Thoracic aorta (tissue), 2 donors: ENCODE data around the gene DNAJC17. TPM values are rescaled to one million over a fixed set of nuclear protein-coding genes. Genes with fewer than 3 reads are reported as not detected.

Source experiments
- ATAC-seq: fragments of 150-250 bp; one replicate; pipeline ENCODE4 v1.8.0; 2017; ENCODE audit warnings: low read depth; ENCODE audit not compliant: insufficient number of reproducible peaks, low FRiP score
- DNase-seq: peaks from one replicate; pipeline ENCODE4 v3.0.0-alpha.2; 2020; ENCODE audit warnings: low spot score
- H3K27ac ChIP-seq, 2 donors: fragments of 200-600 bp; sonication (generic); 1 replicate in 1 of 2; 2 replicates in 1 of 2; pipeline ENCODE4 v1.5.1; 2016; ENCODE audit warnings: mild to moderate bottlenecking in 2 of 2, moderate library complexity in 2 of 2
- H3K27me3 ChIP-seq: fragments of 200-600 bp; sonication (generic); replicated peaks from 2 replicates; pipeline ENCODE4 v1.6.0; 2016; ENCODE audit warnings: mild to moderate bottlenecking; ENCODE audit not compliant: insufficient read depth
- H3K36me3 ChIP-seq: fragments of 200-600 bp; sonication (generic); one replicate; pipeline ENCODE4 v1.5.1; 2016
- H3K4me1 ChIP-seq, 2 donors: fragments of 200-600 bp; sonication (generic); 1 replicate in 1 of 2; 2 replicates in 1 of 2; pipeline versions ENCODE4 v1.5.1 to v1.6.0; 2016; ENCODE audit warnings: low read depth in 2 of 2, mild to moderate bottlenecking in 1 of 2; ENCODE audit not compliant: control insufficient read depth in 1 of 2
- H3K4me3 ChIP-seq: fragments of 200-600 bp; sonication (generic); 2 replicates; pipeline ENCODE4 v1.5.1; 2016; ENCODE audit warnings: mild to moderate bottlenecking
- H3K9me3 ChIP-seq: fragments of 200-600 bp; sonication (generic); 2 replicates; pipeline ENCODE4 v1.5.1; 2016
- CTCF ChIP-seq: fragments of 200-600 bp; sonication (generic); IDR thresholded peaks from one replicate; pipeline ENCODE4 v1.5.1; 2019; ENCODE audit warnings: antibody characterized with exemption
- total RNA-seq, 2 donors: library from RNA; depleted of rRNA; stranded (reverse); fragments of >200 nt; gene quantifications; one replicate each; pipeline versions ENCODE4 v1.1.0 to v1.2.3, GENCODE V29; 2016

The DNAJC17 gene
- total RNA-seq, 2 donors from 2014 or later = 6.1 to 20.4 TPM

GRCh38 chr15:40845511-40846284, 38.4 kb upstream of the DNAJC17 start:
- Histone ChIP-seq H3K36me3 (no peaks in the 10 kb centered on the region), H3K9me3 (no peaks in the 10 kb centered on the region), H3K4me3 (no peak overlapping the region), H3K27ac (no peak overlapping the region), H3K4me1 (peaks cover 14 to 23% of the 10 kb centered on the region in 2 donors), H3K27me3 (peaks cover 5% of the 10 kb centered on the region)
- no peak for DNase-seq
- no peak for ATAC-seq
- no peak for TF ChIP-seq CTCF

GRCh38 chr15:40845036-40845435, 37.8 kb upstream of the DNAJC17 start:
- Histone ChIP-seq H3K27me3 (peaks cover 5% of the 10 kb centered on the region), H3K27ac (no peak overlapping the region)

GRCh38 chr15:40844696-40845030, 37.4 kb upstream of the DNAJC17 start:
- DNase-seq (no peak), ATAC-seq (no peak)
- Histone ChIP-seq H3K27ac (no peak overlapping the region), H3K9me3 (no peaks in the 10 kb centered on the region), H3K4me3 (peak overlapping the region; percentile 71), H3K27me3 (peaks cover 5% of the 10 kb centered on the region), H3K36me3 (no peaks in the 10 kb centered on the region), H3K4me1 (peaks cover 14 to 23% of the 10 kb centered on the region in 2 donors)
- no peak for TF ChIP-seq CTCF

More at GRCh38 chr15:40845036-40845435, 37.8 kb upstream of the DNAJC17 start:
- H3K9me3 ChIP-seq = no peaks in the 10 kb centered on the region
- no peak for ATAC-seq
- peaks cover 14 to 23% of the 10 kb centered on the region in 2 donors for H3K4me1 ChIP-seq
- no peak for TF ChIP-seq CTCF
- DNase-seq = no peak
- no peaks in the 10 kb centered on the region for H3K36me3 ChIP-seq
- peak overlapping the region; percentile 71 for H3K4me3 ChIP-seq

DNA sequence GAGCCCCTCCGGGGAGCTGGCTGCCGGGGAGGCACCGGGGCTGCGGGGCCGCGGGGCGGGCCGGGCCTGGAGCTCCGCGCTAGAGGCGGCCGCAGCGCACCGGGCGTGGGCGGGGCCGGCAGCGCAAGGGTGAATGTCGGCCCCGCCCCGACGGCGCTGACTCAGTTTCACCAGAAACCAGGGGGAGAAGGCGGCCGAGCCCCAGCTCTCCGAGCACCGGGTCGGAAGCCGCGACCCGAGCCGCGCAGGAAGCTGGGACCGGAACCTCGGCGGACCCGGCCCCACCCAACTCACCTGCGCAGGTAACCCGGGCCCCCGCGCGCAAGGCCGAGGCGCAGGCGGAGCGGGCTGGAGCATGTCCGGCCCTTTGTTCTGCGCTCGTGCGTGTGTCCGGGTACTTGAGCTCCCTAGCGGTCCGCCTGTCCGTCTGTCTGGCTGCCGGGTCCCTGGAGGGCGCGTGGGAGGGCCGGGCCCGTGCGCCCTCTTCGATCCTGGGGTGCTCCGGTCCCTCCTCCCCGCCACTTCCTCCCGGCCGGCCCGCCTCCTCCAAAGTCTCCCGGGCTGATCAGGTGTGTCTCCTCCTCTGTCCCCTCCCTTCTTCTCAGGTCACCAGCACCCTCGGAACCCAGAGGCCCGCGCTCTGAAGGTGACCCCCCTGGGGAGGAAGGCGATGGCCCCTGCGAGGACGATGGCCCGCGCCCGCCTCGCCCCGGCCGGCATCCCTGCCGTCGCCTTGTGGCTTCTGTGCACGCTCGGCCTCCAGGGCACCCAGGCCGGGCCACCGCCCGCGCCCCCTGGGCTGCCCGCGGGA, 36.8 kb upstream of the DNAJC17 start, which contains the start of gene SPINT1:
TSS of gene SPINT1 (plus strand) at position 164 of the 811 bp plus-strand sequence. CDS start at position 671, 507 bp downstream.
- DNase-seq = no peak
- Histone ChIP-seq H3K4me1 (peaks cover 14 to 23% of the 10 kb centered on the region in 2 donors), H3K36me3 (no peaks in the 10 kb centered on the region), H3K4me3 (peak within 1 kb of the TSS; percentile 71), H3K27me3 (peaks cover 5% of the 10 kb centered on the region), H3K9me3 (no peaks in the 10 kb centered on the region), H3K27ac (no peak within 1 kb of the TSS)
- TF ChIP-seq CTCF = no peak
- no peak for ATAC-seq

DNA sequence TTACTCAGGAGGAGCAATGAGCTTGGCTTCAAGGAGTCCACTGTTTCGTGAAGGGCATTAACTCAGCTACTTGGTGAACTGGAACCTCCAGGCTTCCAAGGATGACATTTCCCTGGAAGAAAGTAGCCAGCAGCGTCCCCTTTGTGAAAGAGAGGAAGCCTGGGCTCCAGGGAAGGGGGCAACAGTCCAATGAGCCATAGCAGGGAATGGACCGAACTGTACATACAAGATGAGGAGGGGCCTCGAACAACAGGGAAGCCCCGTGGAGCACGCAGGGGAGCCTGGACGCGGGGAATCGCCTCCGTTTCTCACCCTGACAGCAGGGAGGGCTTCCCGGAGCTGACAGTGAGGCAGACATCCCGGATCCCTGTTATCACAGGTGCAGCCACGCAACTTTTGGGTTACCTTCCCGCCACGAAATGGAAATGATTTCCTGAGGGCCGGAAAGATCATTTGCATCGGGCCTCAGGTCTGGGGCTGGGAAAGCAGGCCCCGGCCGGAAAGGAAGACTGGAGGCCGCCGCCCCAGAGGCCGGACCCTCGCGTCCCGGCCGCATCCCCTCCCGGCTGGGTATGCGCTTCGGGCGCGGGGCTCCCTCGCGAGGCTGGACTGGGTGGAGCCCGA, 36.1 kb upstream of the DNAJC17 start:
- DNase-seq = no peak
- peaks cover 5% of the 10 kb centered on the region for H3K27me3 ChIP-seq
- no peak for ATAC-seq
- TF ChIP-seq CTCF = no peak
- H3K4me3 ChIP-seq = peak overlapping the region; percentile 71
- H3K27ac ChIP-seq = no peak overlapping the region
- peaks cover 14 to 23% of the 10 kb centered on the region in 2 donors for H3K4me1 ChIP-seq
- no peaks in the 10 kb centered on the region for H3K9me3 ChIP-seq
- no peaks in the 10 kb centered on the region for H3K36me3 ChIP-seq
